H1 (cell line): ENCODE measurements around the gene NBEA. TPM values are rescaled to one million over a fixed set of nuclear protein-coding genes. Genes with fewer than 3 reads are reported as not detected.

Experiments
- CTCF ChIA-PET: fragments of 300-600 bp; sonication (Branson Sonifier 250); formaldehyde crosslinking; loops from one replicate; lab custom pipeline; 2021; ENCODE audit not compliant: partially characterized antibody; lab: Charles Lee
- POLR2A ChIA-PET: fragments of 300-600 bp; sonication (Branson Sonifier 250); formaldehyde crosslinking; loops from one replicate; lab custom pipeline; 2021; ENCODE audit warnings: inconsistent platforms; ENCODE audit not compliant: partially characterized antibody; lab: Charles Lee
- DNase-seq, 2 experiments: peaks; one replicate each; pipeline versions ENCODE4 v3.0.0 to v3.0.0-alpha.2; 2010 to 2022; ENCODE audit warnings: low spot score in 2 of 2, low read depth in 1 of 2, mixed read lengths in 1 of 2
- FAIRE-seq: peaks from 2 replicates; lab custom pipeline; 2011; peaks lifted over from hg19 to GRCh38; lab: Jason Lieb, UNC
- H2AFZ ChIP-seq: 2 replicates; pipeline ENCODE4 v1.8.1; 2012; ENCODE audit warnings: low read length, inconsistent platforms
- H2AK5ac ChIP-seq: 2 replicates; pipeline ENCODE4 v1.6.1; 2013; ENCODE audit warnings: low read depth, low read length
- H2BK120ac ChIP-seq: replicated peaks from 2 replicates; pipeline ENCODE3; 2013; ENCODE audit warnings: low read depth, low read length, inconsistent platforms
- H2BK12ac ChIP-seq: 2 replicates; pipeline ENCODE4 v1.6.1; 2013; ENCODE audit warnings: low read depth, low read length
- H2BK15ac ChIP-seq: 2 replicates; pipeline ENCODE4 v1.6.1; 2013; ENCODE audit warnings: low read length
- H2BK20ac ChIP-seq: 2 replicates; pipeline ENCODE4 v1.6.1; 2013; ENCODE audit warnings: low read length
- H2BK5ac ChIP-seq: 2 replicates; pipeline ENCODE4 v1.6.1; 2013; ENCODE audit warnings: low read depth, low read length
- H3K14ac ChIP-seq: 2 replicates; pipeline ENCODE4 v1.6.1; 2013; ENCODE audit warnings: inconsistent platforms; ENCODE audit not compliant: insufficient read length
- H3K18ac ChIP-seq: 2 replicates; pipeline ENCODE4 v1.6.1; 2013; ENCODE audit warnings: low read length; ENCODE audit errors: extremely low read depth
- H3K23ac ChIP-seq: 2 replicates; pipeline ENCODE4 v1.6.1; 2013; ENCODE audit warnings: inconsistent platforms; ENCODE audit not compliant: insufficient read length
- H3K23me2 ChIP-seq: 2 replicates; pipeline ENCODE4 v1.6.1; 2013; ENCODE audit warnings: low read depth, low read length
- H3K27ac ChIP-seq: 2 replicates; pipeline ENCODE4 v1.6.1; 2011; ENCODE audit warnings: low read depth, low read length, inconsistent platforms
- H3K27me3 ChIP-seq, 4 experiments: replicated peaks in 1 of 4; 1 replicate in 1 of 4; 2 replicates in 3 of 4; pipeline versions ENCODE4 v1.6.1 to v1.8.1; 2011 to 2013; ENCODE audit warnings: low read length in 3 of 4, mild to moderate bottlenecking in 3 of 4, inconsistent platforms in 2 of 4, mixed read lengths in 2 of 4, moderate library complexity in 1 of 4; ENCODE audit not compliant: control insufficient read depth in 3 of 4, insufficient read depth in 3 of 4; ENCODE audit errors: extremely low read depth in 1 of 4
- H3K36me3 ChIP-seq, 4 experiments: 2 replicates each; pipeline versions ENCODE4 v1.6.1 to v1.8.1; 2011 to 2013; ENCODE audit warnings: mild to moderate bottlenecking in 4 of 4, low read length in 3 of 4, moderate library complexity in 2 of 4, control low read depth in 1 of 4, inconsistent platforms in 1 of 4; ENCODE audit not compliant: insufficient read depth in 4 of 4, control insufficient read depth in 2 of 4
- H3K4ac ChIP-seq: replicated peaks from 2 replicates; pipeline ENCODE3; 2013; ENCODE audit warnings: low read length, low read depth, mixed read lengths, inconsistent platforms; ENCODE audit not compliant: insufficient read length
- H3K4me1 ChIP-seq, 4 experiments: replicated peaks in 1 of 4; 1 replicate in 1 of 4; 2 replicates in 3 of 4; pipeline versions ENCODE4 v1.6.1 to v1.8.1; 2011 to 2013; ENCODE audit warnings: low read length in 3 of 4, inconsistent platforms in 2 of 4, mixed read lengths in 1 of 4; ENCODE audit not compliant: insufficient read depth in 4 of 4, control insufficient read depth in 3 of 4
- H3K4me2 ChIP-seq, 2 experiments: 2 replicates each; pipeline versions ENCODE4 v1.6.1 to v1.8.1; 2011 to 2013; ENCODE audit warnings: low read depth in 2 of 2, low read length in 2 of 2, control low read depth in 1 of 2, inconsistent platforms in 1 of 2, mild to moderate bottlenecking in 1 of 2; ENCODE audit not compliant: insufficient read depth in 1 of 2
- H3K4me3 ChIP-seq, 4 experiments: fragments of 200-600, 300-600 bp in 1 of 4; sonication (generic), shearing (Covaris generic), sonication (Bioruptor Twin) in 1 of 4; 2 replicates each; pipeline versions ENCODE4 v1.5.1 to v1.8.1; 2011 to 2016; ENCODE audit warnings: low read length in 4 of 4, low read depth in 3 of 4, control low read depth in 2 of 4, inconsistent platforms in 2 of 4, mild to moderate bottlenecking in 2 of 4, mixed read lengths in 1 of 4, moderate library complexity in 1 of 4; ENCODE audit not compliant: insufficient read depth in 2 of 4; ENCODE audit errors: extremely low read depth in 1 of 4
- H3K56ac ChIP-seq: replicated peaks from 2 replicates; pipeline ENCODE3; 2013; ENCODE audit warnings: low read depth, mild to moderate bottlenecking, mixed read lengths, low read length, inconsistent platforms; ENCODE audit not compliant: insufficient read length
- H3K79me1 ChIP-seq: 2 replicates; pipeline ENCODE4 v1.6.1; 2013; ENCODE audit warnings: low read depth, low read length, control low read depth
- H3K79me2 ChIP-seq, 2 experiments: 2 replicates each; pipeline versions ENCODE4 v1.6.1 to v1.8.1; 2012 to 2013; ENCODE audit warnings: low read length in 2 of 2, mild to moderate bottlenecking in 2 of 2, inconsistent platforms in 1 of 2; ENCODE audit not compliant: insufficient read depth in 2 of 2, control insufficient read depth in 1 of 2
- H3K9ac ChIP-seq, 4 experiments: replicated peaks in 1 of 4; 1 replicate in 1 of 4; 2 replicates in 3 of 4; pipeline versions ENCODE4 v1.6.1 to v1.8.1; 2011 to 2013; ENCODE audit warnings: low read depth in 3 of 4, low read length in 3 of 4, control low read depth in 2 of 4, mild to moderate bottlenecking in 2 of 4, moderate library complexity in 2 of 4, inconsistent platforms in 1 of 4; ENCODE audit errors: extremely low read depth in 1 of 4
- H3K9me3 ChIP-seq, 2 experiments: 2 replicates each; pipeline versions ENCODE4 v1.6.1 to v1.8.1; 2012 to 2013; ENCODE audit warnings: mild to moderate bottlenecking in 2 of 2, moderate library complexity in 2 of 2, control low read depth in 1 of 2, inconsistent platforms in 1 of 2, low read depth in 1 of 2, low read length in 1 of 2, mixed read lengths in 1 of 2; ENCODE audit not compliant: insufficient read depth in 2 of 2
- H4K20me1 ChIP-seq, 2 experiments: replicated peaks in 1 of 2; 2 replicates each; pipeline versions ENCODE3 to v1.8.1; 2011 to 2013; ENCODE audit warnings: inconsistent platforms in 2 of 2, low read length in 2 of 2, mild to moderate bottlenecking in 1 of 2; ENCODE audit not compliant: insufficient read depth in 2 of 2, control insufficient read depth in 1 of 2
- H4K5ac ChIP-seq: 2 replicates; pipeline ENCODE4 v1.6.1; 2013; ENCODE audit warnings: low read length, low read depth, mixed read lengths, inconsistent platforms; ENCODE audit not compliant: insufficient read length
- H4K8ac ChIP-seq: 2 replicates; pipeline ENCODE4 v1.8.0; 2013; ENCODE audit warnings: mild to moderate bottlenecking, moderate library complexity, low read length, inconsistent platforms; ENCODE audit not compliant: insufficient read depth; ENCODE audit errors: extremely low read depth
- H4K91ac ChIP-seq: replicated peaks from 2 replicates; pipeline ENCODE3; 2013; ENCODE audit warnings: low read length, mixed read lengths, inconsistent platforms; ENCODE audit not compliant: insufficient read length
- ASH2L ChIP-seq: fragments of 200-600, 300-600 bp; sonication (generic); IDR thresholded peaks from one replicate; pipeline ENCODE4 v1.7.1; 2017; ENCODE audit warnings: low read length
- CBX5 ChIP-seq: fragments of 300-800, 300-1000 bp; sonication (generic); IDR thresholded peaks from 2 replicates; pipeline ENCODE4 v1.7.1; 2016; ENCODE audit warnings: antibody characterized with exemption, low read length, low read depth
- HDAC2 ChIP-seq, 2 experiments: fragments of 300-600 bp in 1 of 2; sonication (generic) in 1 of 2; IDR thresholded peaks; 2 replicates each; pipeline ENCODE4 v1.6.1; 2011 to 2012; ENCODE audit warnings: low read depth in 2 of 2, low read length in 2 of 2, mild to moderate bottlenecking in 2 of 2, moderate library complexity in 2 of 2, borderline replicate concordance in 1 of 2, inconsistent platforms in 1 of 2
- JUND ChIP-seq: IDR thresholded peaks from 2 replicates; pipeline ENCODE4 v1.6.1; 2011; ENCODE audit warnings: mild to moderate bottlenecking, improper control_type of control experiment, low read length
- WGBS, 2 experiments: shearing (Covaris generic) in 1 of 2; methylation state at CpG; one replicate each; pipeline versions ENCODE4 v1.1.6 to v1.1.7; 2013 to 2015; ENCODE audit warnings: low lambda C conversion rate in 2 of 2, mixed read lengths in 2 of 2, inconsistent platforms in 1 of 2, low coverage in 1 of 2, missing lambda C conversion rate in 1 of 2; ENCODE audit not compliant: insufficient replicate concordance in 2 of 2, insufficient coverage in 1 of 2, insufficient read length in 1 of 2; ENCODE audit errors: extremely low coverage in 1 of 2, missing lambda C conversion rate in 1 of 2; 5-methylcytosine and 5-hydroxymethylcytosine counted together
- polyA plus RNA-seq, 7 experiments: library from polyadenylated mRNA; depleted of rRNA in 3 of 7; stranded (reverse) in 5 of 7; unstranded in 2 of 7; fragments of >200 nt in 5 of 7; fragments of 200-250 nt in 2 of 7; gene quantifications; 1 replicate in 5 of 7; 2 replicates in 1 of 7; 4 replicates in 1 of 7; pipeline versions ENCODE4 v1.2.1 to v1.2.3, GENCODE V29; 2011 to 2013; ENCODE audit warnings: missing spikeins in 2 of 7, mixed read lengths in 2 of 7
- total RNA-seq: library from RNA; stranded (reverse); fragmentation: NEBNext Ultra II Directional; extraction: Animal tissue kit (Norgen Biotek cat#: 25700); gene quantifications from 2 replicates; pipeline ENCODE4 v1.2.1, GENCODE V29; 2021

NBEA gene
- total and polyA plus RNA-seq, 2 of the 8 experiments (the other 6 are each of a cell fraction or from before 2014, with no cell fraction given) = 14.2 to 21.5 TPM

GRCh38 chr13:35501661-35502235 is 559.7 kb downstream of the NBEA start:
- H2AFZ ChIP-seq = no peak overlapping the region
- no peak overlapping the region for H2BK12ac ChIP-seq
- POLR2A ChIA-PET = no interaction called here
- H2AK5ac ChIP-seq = no peak overlapping the region
- H3K4ac ChIP-seq = no peak overlapping the region
- no peaks in the 10 kb centered on the region for H3K79me1 ChIP-seq
- no peak overlapping the region for H3K56ac ChIP-seq
- no peak overlapping the region for H3K4me3 ChIP-seq
- no peak overlapping the region for H2BK15ac ChIP-seq
- no peaks in the 10 kb centered on the region for H3K27me3 ChIP-seq
- WGBS, 2 experiments = 90% methylated on average over 6 of the region's 6 CpGs; no CpG with 5 or more reads in 1 of the 2 experiments
- no peak overlapping the region for H4K91ac ChIP-seq
- H3K9ac ChIP-seq = no peak overlapping the region
- H4K5ac ChIP-seq = no peak overlapping the region
- TF ChIP-seq JUND (no peak), HDAC2 (IDR thresholded peaks at IDR 0.05; ENCODE audit: borderline replicate concordance in 1 of 2, low read depth in 2 of 2, low read length in 2 of 2) (no peak), ASH2L (no peak), CBX5 (no peak)
- no peaks in the 10 kb centered on the region; a peak in 1 of 7 replicates for H3K4me1 ChIP-seq
- H3K27ac ChIP-seq = no peak overlapping the region
- no peaks in the 10 kb centered on the region for H3K9me3 ChIP-seq
- no peak for DNase-seq
- H3K36me3 ChIP-seq = no peaks in the 10 kb centered on the region
- H3K23me2 ChIP-seq = no peaks in the 10 kb centered on the region
- H2BK20ac ChIP-seq = no peak overlapping the region
- H3K14ac ChIP-seq = no peak overlapping the region
- no peak overlapping the region for H3K18ac ChIP-seq
- H3K4me2 ChIP-seq = no peak overlapping the region
- H2BK5ac ChIP-seq = no peak overlapping the region
- no peak overlapping the region for H3K23ac ChIP-seq
- no peak overlapping the region for H4K8ac ChIP-seq
- H2BK120ac ChIP-seq = no peak overlapping the region
- H3K79me2 ChIP-seq = no peaks in the 10 kb centered on the region
- H4K20me1 ChIP-seq = no peaks in the 10 kb centered on the region
- FAIRE-seq = no peak
- CTCF ChIA-PET = no interaction called here
